GM18868 (cell line): ENCODE data around the gene KLC3.

Source experiments
- ATAC-seq: cut with Tn5 transposase; IDR thresholded peaks from one replicate; pipeline ENCODE4 v1.9.1; 2021; ENCODE audit warnings: mild to moderate bottlenecking, moderate library complexity; ENCODE audit not compliant: unreplicated experiment

Gene KLC3

DNA sequence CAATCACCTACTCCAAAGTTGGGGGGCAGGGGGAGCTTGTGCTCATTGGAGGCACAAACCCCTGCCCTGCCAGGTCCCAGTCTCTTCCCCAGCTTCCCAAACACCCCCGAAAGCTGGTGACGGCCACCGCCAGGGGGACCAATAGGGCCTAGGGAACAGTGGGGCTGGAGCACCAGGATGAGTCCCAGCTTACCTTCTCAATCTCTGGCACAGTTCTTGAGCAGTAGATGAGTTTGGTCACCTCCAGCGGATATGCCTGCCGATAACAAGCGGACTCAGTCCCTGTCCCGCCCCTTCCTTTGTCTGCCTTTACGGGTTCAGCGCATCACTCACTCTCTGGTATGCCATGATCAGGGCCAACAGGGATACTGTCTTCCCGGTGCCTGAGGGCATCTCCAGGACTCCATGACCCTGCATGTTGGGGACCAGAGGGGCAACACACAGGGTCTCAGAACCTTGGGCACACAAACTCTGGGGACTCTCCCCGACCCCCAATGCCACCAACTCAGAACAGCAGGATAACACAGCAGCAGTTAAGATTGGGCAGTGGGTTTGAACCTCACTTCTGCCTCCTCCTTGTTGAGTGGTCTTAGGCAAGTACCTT lies 28.3 kb downstream of the KLC3 start:
- no peak for ATAC-seq

DNA sequence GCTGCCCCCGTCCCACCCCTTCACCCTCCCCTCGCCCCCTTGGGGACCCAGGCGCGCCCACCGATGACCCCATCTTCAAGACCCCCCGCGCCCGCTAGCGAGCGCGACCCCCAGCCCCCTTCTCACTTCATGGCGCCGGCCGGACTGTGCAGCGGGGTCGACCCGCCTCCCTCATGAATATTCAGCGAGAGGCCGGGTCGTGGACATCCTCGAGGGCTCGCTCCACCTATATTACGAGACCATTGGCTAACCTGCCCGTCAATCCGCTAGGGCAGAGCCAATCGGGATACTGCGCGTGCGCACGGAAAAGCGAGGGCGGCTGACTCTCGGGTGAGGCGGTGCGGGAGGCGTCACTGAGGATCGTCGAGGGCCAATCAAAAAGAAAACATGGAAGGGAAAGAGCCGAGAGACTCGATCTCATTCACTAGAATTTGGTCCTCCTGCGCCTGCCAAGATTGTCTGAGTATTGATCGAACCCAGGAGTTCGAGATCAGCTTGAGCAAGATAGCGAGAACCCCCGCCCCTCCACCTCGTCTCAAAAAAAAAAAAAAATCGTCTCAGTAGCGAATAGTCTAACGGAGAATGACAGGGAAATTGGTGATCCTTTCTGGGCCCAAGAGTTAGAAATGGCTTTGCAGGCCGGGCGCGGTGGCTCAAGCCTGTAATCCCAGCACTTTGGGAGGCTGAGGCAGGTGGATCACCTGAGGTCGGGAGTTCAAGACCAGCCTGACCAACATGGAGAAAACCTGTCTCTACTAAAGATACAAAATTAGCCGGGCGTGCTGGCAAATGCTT lies 30.1 kb downstream of the KLC3 start, which contains the start of gene ERCC2:
Gene ERCC2, minus strand, starts transcription at position 164 of the 795 bp plus-strand sequence. Its CDS starts 33 bp downstream, at position 131.
- peak; percentile 95 for ATAC-seq

DNA sequence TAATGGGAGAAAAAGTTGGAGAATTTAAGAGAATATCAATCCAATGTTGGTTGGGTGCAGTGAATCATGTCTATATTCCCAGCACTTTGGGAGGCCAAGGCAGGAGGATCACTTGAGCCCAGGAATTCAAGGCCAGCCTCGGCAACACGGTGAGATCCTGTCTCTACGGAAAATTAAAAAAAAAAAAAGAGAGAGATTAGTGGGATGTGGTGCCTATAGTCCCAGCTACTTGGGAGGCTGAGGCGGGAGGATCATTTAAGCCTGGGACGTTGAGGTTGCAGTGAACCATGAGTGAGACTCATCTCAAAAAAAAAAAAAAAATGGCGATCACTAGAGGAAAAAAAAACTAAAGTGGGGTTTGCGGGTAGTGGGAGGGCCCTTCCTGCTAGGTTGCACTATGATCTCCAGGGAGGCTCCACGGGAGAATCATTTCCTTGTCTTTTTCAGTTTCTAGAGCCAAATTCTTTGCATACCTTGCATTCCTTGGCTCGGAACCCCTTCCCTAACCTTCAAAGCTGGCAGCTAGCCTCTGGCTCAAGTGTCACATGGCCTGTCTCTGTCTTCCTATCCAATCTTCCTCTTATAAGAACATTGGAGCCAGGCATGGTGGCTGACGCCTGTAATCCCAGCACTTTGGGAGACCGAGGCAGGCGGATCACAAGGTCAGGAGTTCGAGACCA lies 35.6 kb downstream of the KLC3 start:
- no peak for ATAC-seq

DNA sequence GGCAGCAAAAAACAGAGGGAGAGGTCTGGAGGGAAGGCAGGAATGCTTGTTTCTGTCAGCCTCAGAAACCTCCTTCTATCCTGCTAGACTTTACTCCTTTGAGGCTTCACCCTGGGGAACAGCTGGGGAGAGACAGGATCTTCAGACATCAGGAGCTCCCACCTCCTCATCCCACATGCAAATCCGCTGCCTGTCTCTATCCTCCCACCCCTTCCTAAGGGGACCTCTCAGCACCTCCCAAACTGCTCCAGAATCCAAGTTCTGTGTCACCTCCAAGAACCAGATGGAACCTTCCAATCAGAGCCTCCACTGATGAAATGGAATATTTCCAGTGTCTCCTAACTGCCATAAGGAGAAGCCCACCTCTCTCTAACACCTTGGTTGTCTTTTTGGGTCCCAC lies 39.6 kb downstream of the KLC3 start:
- no peak for ATAC-seq

DNA sequence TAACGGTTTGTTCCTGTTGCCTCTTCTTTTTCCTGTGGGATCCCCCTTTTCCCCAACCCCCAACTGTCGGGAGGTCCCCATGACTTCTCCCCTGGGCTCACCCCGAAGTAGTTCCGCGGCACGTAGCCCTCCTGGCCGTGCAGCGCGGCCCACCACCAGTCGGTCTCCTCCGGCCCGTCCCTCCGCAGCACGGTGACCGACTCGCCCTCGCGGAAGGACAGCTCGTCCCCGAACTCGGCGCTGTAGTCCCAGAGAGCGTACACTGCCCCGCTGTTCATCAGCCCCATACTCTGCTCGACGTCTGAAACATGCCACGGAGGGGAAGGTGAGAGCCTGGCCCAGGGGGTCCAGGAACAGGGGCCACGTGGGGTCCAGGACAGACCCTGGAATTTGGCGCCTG lies 41.9 kb downstream of the KLC3 start:
- ATAC-seq, result no peak

DNA sequence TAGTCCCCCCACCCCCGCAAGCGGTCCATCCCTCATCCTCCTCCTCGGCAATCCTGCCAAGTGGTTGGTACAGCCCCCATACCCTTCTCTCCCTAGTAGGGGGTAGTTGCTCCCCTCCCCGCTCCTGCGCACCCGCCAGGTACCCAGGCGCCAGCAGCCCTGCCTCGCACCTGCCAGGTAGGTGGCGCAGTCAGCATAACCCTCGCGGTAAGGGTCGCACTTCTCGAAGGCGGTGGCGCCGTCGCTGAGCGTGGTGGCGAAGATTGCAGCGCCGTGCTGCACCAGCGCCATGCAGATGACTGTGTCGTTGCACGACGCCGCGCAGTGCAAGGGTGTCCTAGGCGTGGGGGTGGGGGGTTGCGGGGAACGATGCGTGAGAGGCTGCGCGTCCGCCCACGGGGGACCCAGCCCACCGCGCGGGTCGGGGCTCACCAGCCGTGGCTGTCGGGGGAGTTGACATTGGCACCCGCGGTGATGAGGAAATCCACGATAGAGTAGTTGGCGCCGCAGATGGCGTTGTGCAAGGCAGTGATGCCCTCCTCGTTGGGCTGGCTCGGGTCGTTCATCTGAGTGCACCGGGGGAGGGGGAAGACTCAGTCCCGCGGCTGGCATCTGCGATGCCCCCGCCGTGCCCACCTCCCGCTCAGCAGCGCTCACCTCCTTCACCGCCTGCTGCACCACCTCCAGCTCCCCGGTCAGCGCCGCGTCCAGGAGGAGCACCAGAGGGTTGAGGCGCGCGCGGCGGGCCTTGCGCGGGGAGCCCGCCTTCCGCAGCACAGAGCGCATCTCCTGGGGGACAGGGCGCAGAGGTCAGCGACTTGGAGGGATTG lies 45.1 kb downstream of the KLC3 start:
- no peak for ATAC-seq

DNA sequence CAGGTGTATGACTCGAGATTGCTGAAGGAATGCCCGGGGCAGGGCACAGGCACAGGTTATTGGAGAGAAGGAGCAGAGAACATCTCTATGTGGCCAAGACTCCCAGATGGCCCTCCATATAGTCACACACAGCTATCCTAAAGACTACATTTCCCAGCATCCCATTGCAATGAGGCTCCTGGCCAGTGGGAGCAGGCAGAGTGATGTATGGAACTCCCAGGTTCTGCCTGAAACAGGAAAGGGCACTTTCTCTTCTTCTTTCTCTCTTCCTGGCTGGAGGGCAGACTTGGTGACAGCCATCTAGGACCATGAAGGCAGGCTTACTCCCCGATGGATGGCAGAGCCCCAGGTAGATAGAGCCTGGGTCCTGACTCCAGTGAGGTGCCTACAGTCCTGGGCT lies 50.8 kb downstream of the KLC3 start:
- no peak for ATAC-seq

DNA sequence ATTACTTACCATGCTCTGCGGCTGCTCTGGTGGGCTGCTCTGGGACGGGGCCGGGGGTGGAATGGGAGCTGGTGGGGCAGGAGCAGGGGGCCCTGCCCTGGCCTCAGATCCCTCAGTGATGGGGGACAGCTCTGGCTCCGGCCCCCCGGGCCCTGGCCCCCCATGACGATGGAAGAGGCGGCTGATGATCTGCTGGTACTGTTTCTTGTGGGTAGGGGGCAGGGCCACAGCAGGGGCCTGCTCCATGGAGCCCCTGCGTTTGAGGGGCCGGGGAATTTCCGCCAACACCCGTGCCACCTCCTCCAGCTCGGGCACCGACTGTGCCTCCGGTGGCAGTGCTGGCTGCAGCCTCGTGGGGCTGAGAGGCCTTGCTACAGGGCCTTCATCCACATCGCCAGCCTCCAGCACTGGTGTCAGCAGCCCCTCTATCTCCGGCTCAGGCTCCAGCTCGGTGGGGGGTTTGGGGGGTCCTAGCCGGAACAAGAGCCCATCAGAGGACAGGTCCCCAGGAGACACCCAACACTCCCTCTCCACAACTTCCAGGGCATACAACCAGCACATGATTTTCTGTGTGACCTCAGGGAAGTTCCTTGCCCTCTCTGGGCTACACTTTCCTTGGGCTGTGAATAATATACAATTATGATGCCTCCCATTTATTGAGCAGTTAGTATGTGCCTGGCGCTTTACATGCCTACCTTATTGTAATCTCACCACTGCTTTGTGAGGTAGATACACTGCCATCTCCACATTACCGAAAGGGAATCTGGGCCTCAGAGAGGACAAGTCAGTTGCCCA lies 51.5 kb downstream of the KLC3 start:
- ATAC-seq, result no peak

DNA sequence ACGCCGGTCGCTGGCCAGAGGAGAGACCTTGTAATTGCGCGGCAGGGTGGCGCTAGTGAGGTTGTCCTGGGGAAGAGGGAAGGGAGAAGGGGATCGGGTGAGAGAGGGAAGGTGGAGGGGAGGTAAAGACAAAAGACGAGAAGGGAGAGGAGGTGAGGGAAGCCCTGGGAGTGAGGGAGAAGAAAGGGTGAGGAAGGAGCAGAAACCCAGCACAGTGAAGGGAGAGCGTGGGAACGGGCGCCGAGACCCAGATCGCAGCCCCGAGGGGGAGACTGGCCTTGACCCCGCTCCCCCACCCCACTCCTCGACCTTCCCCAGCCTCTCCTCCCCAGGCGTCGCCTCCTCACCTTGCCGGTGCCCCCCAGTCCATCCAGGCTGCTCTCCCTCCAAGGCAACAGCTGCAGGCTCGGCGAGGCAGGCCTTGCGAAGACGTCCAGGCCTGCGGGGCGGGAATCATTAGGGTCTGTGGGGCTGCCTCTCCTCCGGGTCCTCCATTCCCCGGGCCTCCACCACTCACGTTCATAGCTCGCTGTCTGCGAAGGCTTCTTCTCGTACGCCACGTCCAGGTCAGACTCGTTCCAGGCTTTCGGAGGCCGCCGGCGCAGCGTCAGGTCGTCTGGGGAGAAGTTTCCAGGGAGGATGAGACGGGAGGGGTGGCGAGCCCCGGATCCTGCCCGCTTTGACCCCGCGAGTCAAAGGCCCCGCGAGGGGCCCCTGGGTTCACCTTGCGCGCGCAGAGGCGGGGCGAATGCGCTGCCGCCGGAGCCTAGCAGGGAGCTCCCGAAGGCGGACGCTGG lies 55.5 kb downstream of the KLC3 start:
- ATAC-seq, result no peak

DNA sequence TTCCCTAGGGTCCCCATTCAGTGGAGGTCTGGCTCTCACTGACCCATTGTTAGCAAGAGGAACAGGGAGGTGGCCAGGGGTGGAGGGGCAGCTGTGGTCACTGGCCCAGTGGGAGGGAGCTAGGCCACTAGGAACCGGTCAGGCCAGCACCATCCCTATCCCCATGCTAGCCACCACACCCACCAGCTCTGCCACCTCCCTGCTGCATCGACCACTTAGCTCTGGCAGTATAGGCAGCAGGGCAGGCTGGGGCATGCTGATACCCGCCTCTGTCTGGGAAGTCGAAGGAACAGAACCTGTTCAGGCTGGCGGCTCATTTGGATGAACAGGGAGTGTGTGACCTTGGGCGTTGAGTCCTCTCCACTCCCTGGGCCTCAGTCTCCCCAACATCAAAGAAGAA lies 59.6 kb downstream of the KLC3 start:
- ATAC-seq, result no peak
